NCI-H524 (cell line): ENCODE measurements around the gene SLC25A43.
"Not testable (repeated sequence)": the region's sequence is repeated elsewhere in the genome, so short reads cannot be mapped to it uniquely, and the experiment has no call there.

ENCODE experiments used
- DNase-seq, 2 experiments: peaks; one replicate each; lab custom pipeline; 2025; lab: John Stamatoyannopoulos, UW

Gene SLC25A43

DNA sequence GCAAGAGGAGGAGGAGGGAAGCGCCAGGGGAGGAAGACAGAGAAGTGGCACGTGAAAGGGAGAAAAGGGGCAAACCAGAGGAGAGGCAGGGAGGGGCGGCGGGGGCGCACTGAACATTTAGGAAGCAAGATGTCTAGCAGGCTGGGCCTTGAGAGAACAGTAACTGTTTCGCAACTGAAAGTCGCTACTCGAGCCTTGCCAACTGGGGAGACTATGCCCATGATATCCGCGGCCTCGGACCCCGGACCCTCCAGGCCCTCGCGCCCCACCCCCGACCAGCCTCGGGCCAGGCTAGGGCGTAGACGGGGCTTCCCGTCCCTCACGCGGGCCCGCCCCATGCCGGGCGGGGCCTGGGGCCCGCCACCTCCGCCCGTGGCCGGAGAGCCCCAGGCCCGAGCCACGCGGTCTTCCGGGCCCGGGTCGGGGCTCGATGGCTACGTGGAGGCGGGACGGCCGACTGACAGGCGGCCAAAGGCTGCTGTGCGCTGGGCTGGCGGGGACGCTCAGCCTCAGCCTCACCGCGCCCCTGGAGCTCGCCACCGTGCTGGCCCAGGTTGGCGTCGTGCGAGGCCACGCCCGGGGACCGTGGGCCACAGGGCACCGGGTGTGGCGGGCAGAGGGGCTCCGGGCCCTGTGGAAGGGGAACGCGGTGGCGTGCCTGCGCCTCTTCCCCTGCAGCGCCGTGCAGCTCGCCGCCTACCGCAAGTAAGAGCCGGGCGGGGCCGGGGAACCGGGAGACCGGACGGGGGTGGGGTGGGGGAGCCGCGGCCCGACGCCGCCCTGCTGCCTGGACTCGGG, at the start of gene SLC25A43:
TSS of gene SLC25A43 (plus strand) at position 363 of the 798 bp plus-strand sequence. CDS start at position 431, 68 bp downstream.
- peak; percentile 22 to 28 for DNase-seq

DNA sequence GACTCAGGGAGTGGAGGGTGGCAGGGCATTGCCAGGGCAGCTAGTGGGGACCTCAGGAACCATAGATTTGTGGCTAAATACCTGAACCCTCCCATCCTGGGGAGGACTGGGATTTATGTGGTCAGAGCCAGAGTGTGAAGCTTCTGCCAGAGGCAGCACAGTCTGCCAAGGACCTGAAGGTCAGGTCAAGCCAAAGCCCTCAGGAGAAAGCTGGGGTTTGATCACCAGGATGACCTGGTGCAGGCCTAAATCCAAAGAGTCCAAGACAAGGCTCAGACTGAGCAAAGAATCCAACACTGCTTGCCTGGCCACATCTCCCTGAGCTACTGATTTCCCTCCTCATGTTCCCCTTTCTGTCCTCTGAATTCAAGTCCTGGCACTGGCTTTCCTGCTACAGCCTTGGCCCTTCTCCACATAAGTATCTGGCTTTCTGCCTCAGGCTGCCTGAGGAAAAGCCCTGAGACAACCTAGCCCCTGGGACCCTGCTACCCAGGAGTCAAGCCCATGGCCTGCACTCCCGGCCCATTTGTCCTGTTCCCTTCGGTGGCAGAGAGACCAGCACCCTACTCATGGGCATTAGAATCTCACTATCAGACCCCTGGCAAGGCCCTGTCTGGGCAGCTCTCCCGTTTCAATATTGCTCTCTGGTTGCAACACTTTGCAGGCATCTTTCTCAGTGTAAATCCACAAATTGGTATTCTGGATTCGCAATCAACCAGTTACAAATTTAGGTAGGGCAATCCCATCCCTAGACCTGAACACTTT, 39.3 kb upstream of the SLC25A43 start:
- DNase-seq: no peak

DNA sequence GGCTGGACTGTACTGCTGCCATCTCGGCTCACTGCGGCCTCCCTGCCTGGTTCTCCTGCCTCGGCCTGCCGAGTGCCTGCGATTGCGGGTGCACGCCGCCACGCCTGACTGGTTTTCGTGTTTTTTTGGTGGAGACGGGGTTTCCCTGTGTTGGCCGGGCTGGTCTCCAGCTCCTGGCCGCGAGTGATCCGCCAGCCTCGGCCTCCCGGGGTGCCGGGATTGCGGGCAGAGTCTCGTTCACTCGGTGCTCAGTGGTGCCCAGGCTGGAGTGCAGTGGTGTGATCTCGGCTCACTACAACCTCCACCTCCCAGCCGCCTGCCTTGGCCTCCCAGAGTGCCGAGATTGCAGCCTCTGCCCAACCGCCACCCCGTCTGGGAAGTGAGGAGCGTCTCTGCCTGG, 37.7 kb upstream of the SLC25A43 start:
- not testable (repeated sequence) for DNase-seq

DNA sequence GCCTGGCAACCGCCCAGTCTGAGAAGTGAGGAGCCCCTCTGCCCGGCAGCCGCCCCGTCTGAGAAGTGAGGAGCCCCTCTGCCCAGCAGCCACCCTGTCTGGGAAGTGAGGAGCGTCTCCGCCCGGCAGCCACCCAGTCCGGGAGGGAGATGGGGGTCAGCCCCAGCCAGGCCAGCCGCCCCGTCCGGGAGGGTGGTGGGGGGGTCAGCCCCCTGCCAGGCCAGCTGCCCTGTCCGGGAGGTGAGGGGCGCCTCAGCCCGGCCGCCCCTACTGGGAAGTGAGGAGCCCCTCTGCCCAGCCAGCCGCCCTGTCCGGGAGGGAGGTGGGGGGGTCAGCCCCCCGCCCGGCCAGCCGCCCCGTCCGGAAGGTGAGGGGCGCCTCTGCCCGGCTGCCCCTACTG, 37.1 kb upstream of the SLC25A43 start:
- not testable (repeated sequence) for DNase-seq

DNA sequence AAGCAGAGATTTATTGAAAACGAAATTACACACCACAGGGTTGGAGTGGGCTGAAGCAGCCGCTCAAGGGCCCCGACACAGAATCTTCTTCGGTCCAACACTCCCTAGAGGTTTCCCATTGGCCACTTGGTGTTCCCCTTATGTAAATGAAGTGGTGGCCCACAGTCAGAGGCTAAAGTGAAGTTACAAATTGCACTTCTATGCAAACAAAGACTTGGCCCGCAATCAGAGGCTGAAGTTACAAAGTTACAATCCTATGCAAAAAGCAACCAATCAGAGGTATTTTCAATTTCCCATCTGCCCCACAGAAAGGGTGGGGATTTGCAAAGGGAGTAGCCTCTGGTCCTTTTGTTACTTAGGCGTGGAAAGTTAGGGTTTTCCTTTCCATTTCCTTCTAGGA, 35.7 kb upstream of the SLC25A43 start:
- no peak for DNase-seq

DNA sequence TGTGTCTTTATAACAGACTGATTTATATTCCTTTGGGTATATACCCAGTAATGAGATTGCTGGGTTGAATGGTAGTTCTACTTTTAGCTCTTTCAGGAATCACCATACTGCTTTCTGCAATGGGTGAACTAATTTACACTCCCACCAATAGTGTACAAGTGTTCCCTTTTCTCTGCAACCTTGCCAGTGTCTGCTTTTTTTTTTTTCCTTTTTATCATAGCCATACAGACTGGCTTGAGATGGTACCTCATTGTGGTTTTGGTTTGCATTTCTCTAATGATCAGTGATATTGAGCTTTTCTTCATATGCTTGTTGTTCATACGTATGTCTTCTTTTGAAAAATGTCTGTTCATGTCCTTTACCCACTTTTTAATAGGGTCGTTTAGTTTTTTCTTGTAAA, 27.3 kb upstream of the SLC25A43 start:
- DNase-seq: not testable (repeated sequence)

DNA sequence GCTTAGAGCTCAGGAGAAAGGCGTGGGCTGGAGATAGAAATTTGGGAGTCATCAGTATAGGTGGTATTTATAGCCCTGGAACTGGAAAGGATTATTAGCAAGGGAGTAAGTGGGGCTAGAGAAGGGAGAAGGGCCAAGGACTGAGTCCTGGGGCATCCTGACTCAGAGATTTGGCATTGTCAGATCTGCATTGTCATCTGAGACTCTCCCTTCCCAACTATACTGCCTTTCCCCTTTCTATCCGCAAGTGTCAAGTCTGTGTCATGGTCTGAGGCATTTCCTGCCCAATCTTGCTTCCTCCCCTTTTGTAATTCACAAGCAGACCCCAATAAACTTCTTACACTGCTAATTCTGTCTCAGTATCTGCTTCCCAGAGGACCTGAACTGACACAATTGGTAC, 24.4 kb upstream of the SLC25A43 start:
- DNase-seq: no peak

DNA sequence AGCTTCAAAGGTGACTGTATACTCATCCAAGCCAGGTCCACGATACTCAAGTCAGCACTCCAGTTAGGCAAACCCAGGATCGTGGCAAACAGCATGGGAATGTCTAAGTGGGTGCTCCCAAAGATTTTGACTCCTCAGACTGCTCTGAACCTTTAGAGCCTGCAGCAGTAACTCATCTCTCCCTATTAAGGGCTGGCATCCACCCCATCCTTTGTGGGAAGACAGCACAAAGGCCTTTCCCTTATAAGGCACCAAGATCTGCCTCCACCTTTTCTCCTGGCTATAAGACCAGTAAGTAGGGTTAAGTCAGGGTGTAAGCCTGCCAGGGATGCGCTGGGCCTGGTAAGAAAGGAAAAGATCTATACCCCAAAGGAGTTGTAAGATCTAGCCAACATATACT, 23.6 kb upstream of the SLC25A43 start:
- no peak for DNase-seq

DNA sequence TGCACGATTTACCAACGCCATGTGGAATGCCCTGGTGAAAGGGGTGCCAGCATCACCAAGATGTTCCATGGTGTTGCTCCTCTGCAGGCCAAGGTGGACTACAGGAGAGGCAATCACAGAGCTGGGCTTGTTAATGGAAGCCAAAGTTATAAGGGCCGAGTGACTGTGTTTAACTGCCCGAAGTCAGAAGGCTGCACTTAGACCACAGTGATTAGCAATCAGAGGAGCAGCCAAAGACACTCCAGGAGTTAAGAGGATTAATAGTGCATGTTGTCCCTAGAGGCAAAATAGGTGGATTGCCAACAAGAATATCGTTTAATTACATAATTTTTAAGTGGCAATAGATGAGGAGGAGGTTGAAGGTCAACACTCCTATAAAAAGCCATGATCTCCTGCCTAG, 22.8 kb upstream of the SLC25A43 start:
- DNase-seq: peak; percentile 58 to 80

DNA sequence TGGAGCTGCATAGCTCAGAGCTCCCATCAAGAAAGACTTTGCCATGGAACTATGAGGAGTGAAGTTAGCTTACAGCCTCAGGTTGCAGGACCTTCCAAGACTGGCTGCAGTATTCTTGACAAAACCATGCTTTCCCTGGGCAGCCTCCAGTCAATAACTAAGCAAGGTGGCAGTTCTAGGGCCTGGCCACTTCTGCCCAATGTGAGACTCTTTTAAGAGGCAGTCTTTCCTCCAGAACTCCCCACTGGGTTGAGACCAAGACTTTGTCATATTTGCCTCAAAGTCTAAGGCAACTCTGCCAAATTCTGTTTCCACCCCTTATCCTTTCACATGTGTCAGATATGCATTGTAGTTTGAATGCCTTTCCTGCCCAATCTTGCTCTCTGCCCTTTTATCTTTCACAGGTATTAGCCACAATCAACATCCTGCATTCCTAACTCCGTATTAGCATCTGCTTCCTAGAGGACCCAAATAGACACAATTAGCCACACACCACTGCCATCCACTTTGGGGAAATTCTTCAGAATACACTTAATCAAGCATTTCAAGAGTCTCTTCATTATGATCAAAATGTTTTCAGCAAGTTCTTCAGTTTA, 17.7 kb upstream of the SLC25A43 start:
- DNase-seq: no peak

DNA sequence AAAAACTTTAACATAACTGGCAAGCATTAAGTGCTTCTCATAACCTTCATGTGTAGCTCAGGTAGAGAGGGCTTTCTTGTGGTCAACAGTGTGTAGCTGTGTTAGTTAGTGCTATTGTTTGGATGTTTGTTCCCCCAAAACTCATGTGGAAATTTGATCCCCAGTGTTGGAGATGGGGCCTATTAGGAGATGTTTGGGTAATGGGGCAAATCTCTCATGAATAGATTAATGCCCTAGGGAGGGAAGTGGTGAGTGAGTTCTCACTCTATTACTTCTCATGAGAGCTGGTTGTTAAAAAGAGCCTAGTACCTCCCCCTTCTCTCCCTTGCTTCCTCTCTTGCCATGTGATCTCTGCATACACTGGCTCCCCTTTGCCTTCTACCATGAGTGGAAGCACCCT, 16.5 kb upstream of the SLC25A43 start:
- no peak for DNase-seq

DNA sequence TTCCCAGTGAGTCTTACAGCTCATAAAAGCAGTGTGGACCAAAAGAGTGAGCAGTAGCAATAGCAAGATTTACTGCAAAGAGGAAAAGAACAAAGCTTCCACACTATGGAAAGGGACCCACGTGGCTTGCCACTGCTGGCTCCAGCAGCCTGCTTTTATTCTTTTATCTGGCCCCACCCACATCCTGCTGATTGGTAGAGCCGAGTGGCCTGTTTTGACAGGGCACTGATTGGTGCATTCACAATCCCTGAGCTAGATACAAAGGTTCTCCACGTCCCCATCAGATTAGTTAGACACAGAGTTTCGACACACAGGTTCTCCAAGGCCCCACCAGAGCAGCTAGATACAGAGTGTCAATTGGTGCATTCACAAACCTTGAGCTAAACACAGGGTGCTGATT, 12.5 kb upstream of the SLC25A43 start:
- not testable (repeated sequence) for DNase-seq

DNA sequence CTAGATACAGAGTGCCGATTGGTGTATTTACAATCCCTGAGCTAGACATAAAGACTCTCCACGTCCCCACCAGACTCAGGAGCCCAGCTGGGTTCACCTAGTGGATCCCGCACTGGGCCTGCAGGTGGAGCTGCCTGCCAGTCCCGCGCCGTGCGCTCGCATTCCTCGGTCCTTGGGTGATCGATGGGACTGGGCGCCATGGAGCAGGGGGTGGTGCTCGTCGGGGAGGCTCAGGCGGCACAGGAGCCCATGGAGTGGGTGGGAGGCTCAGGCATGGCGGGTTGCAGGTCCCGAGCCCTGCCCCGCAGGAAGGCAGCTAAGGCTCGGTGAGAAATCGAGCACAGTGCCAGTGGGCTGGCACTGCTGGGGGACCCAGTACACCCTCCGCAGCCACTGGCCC, 11.7 kb upstream of the SLC25A43 start:
- not testable (repeated sequence) for DNase-seq

DNA sequence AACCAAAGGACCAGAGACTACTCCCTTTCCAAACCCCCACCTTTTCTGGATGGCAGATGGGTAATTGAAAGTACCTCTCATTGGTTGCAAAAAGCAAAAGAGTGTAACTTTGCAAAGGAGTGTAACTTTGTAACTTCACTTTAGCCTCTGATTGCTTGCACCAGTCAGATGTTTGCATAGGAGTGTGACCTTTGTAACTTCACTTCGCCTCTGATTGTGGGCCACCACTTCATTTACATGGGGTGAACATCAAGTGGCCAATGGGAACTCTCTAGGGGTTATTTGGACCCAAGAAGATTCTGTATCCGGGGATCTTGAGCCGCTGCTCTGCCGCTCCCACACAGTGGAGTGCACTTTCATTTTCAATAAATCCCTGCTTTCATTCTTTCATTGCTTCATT, 9.9 kb upstream of the SLC25A43 start:
- no peak for DNase-seq

DNA sequence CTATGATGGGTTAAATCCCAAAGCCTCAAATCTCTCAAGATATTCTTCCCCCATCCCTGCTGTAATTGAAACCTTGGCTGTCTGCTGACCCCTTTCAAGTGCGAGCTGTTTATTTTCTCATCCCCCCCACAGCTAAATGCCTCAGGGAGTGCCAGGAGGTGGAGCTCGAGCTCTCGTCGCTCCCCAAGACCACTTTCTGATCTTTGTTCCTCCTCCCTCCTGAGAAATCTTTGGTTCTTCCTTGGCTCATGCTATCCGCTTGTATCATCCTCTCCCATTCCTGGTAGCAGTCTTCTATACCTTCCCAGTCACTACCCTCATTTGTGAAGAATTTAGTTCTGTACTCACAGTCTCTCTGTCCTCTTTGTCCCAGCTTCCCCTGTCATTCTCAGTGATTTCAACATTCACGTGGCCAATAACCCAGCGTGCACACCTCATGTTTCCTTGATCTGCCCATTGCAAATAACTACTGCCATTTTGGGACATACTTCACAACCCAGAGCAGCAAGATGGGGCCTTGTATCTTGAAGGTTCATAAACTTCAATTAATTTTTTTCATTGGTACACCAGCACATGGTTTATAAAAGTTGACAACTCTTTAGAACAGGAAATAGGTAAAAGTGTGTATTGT, 9.2 kb upstream of the SLC25A43 start:
- DNase-seq: peak; percentile 2 to 62

DNA sequence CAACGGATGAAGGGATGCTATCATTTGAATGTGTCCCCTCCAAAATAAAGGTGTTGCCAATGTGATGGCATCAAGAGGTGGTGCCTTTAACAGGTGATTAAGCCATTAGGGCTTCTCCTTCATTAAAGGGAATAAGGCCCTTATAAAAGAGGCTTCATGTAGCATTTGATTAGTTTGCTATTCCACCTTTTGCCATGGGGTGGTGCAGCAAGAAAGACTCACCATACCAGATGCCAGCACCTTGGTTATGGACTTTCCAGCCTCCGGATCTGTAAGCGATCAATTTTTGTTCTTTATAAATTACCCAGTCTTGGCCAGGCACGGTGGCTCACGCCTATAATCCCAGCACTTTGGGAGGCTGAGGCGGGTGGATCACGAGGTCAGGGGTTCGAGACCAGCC, 7.9 kb upstream of the SLC25A43 start:
- peak; percentile 18 to 30 for DNase-seq

DNA sequence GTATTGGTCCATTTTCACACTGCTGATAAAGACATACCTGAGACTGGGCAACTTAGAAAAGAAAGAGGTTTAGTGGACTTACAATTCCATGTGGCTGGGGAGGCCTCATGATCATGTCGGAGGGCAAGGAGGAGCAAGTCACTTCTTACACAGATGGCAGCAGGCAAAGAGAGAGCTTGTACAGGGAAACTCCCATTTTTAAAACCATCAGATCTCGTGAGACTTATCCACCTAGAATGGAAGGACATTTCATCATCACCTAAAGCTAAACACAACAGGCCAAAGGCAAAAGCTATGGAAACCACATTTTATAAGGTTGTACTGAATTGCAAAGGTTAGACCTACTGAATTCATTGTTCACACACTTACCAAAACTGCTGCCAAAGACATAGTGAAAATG, 6.0 kb upstream of the SLC25A43 start:
- no peak for DNase-seq

DNA sequence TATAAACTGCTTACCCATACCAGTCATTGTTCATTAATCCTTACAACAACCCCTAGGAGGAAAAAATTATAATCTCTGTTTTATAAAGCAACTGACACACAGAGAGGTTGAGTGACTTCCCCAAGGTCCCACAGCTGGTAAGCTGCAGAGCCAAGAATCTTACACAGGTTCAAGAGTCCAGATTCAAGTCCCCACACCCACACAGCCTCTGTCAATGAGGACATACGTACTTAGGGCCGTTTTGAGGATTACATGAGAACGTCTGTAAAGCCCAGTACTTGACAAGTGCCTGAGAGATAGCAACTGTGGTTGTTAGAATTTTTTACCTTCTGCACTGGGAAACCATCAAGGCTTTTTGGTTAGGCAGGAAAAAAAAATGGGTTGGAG, 556 bp upstream of the SLC25A43 start:
- peak in 1 of 2 experiments; percentile 30 for DNase-seq

DNA sequence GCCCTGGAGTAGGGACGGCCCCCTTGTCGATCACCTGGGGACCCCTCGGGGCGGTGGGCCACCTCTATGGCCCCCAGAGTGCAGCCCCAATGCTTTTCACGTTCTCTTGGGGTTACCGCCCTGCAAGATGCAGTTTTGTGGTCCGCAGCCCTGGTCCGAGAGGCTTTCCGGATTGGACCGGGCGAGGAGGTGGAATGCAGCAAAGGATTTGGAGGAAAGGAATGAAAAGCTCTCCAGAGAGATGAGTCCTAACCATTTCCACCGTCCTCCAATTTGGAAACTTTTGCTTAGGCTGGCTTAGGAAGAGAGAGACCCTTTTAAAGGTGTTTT, 601 bp downstream of the SLC25A43 start:
- no peak for DNase-seq

DNA sequence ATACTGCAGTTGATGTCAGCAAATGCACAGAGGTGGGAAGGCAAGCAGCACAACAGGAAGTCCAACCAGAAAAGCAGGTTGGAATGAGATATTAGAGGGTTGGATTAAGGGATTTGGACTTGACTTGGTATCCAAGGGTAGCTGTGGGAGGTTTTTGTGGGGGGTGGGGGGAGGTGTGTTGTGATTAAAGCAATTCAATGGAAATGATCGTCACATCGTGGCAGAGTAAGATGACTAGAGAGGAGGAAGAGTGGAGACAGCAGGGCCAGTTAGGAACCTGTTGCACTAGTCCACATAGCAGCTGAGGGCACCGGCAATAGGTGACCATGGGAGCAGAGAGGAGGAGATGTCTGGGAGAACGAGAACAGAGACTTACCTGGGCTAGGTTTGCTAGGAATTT, 2.4 kb downstream of the SLC25A43 start:
- no peak for DNase-seq

DNA sequence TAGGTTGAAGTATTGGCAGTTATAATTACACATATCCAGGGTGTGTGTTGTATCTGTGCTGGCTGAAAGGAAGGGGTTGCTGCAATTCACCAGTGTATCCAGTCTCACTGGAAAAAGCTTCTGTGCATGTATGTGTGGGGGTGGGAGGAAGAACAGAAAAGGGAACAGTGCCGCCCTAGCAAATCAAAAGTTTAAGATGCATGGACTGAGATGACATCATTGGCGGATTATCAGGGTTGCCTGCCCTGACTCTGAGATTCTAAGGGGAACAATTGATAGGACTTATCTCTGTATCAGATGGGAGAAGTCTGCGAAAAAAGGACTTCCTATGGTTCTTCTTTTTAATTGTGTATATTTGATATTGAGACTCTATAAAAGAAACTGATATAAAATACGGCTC, 3.5 kb downstream of the SLC25A43 start:
- no peak for DNase-seq

DNA sequence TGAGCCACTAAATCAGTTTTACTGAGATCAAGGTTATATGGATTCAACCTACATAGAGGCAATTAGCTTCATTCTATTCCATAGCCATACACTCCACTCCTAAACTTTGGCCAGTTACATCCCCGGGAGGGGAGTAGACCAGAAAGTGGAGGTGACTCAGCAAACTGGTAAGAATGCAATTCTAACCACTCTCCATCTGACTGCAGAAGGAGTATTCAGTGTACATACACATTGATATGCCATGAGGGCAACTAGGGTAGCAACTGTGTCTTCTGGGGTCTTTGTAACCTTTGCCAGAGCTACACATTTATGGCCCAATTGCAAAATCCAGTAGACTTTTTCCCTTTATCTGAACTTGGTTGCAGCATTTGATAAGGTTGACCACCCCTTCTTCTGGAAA, 7.6 kb downstream of the SLC25A43 start:
- no peak for DNase-seq

DNA sequence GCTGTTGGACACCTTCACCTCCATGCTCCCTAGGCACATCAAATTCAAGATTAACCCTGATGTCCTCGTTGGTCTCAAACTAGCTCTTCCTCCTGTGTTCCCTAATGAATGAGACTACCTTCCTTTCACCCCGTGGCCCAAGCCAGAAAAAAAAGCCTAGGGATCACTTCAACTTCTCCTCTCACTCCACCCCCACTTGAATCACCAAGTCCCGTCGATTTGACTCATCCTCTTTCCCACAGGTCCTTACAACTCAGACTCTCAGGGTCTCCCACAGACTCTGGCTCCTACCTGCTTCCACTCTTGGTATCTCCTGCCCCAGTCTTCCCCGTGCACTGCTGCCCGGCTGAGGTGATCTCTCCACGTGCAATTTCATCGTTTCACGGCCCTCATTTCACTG, 8.5 kb downstream of the SLC25A43 start:
- no peak for DNase-seq
